GM23338 (cell line): ENCODE measurements around the gene POM121L2. TPM values are rescaled to one million over a fixed set of nuclear protein-coding genes. Genes with fewer than 3 reads are reported as not detected.
A peak's percentile ranks its signal among the peaks of the same experiment; 100 is the strongest.

Experiments
- ATAC-seq: fragments of 200-7000 bp; cut with Tn5 transposase; 3 replicates; pipeline ENCODE4 v1.9.1; 2020
- DNase-seq: peaks from one replicate; pipeline ENCODE4 v3.0.0-alpha.2; 2015; ENCODE audit warnings: low spot score
- H2AFZ ChIP-seq: fragments of 200-600 bp; sonication (generic); 2 replicates; pipeline ENCODE4 v1.8.0; 2016; ENCODE audit warnings: antibody characterized with exemption, mild to moderate bottlenecking, moderate library complexity
- H3F3A ChIP-seq: fragments of 200-600 bp; sonication (generic); replicated peaks from 2 replicates; pipeline ENCODE4 v1.8.0; 2017; ENCODE audit warnings: antibody characterized with exemption, mixed run types, low read depth
- H3K27ac ChIP-seq: fragments of 200-600 bp; sonication (generic); 2 replicates; pipeline ENCODE4 v1.6.1; 2016; ENCODE audit warnings: low read depth
- H3K27me3 ChIP-seq: fragments of 200-600 bp; sonication (generic); 2 replicates; pipeline ENCODE4 v1.8.0; 2016; ENCODE audit warnings: mild to moderate bottlenecking, mixed run types, moderate library complexity; ENCODE audit not compliant: insufficient read depth
- H3K36me3 ChIP-seq: fragments of 200-600 bp; sonication (generic); 2 replicates; pipeline ENCODE4 v1.8.0; 2016; ENCODE audit warnings: mild to moderate bottlenecking; ENCODE audit not compliant: insufficient read depth
- H3K4me1 ChIP-seq: fragments of 200-600 bp; sonication (generic); 2 replicates; pipeline ENCODE4 v1.8.0; 2016; ENCODE audit warnings: mild to moderate bottlenecking, moderate library complexity; ENCODE audit not compliant: insufficient read depth
- H3K4me2 ChIP-seq: fragments of 200-600 bp; sonication (generic); 2 replicates; pipeline ENCODE4 v1.7.1; 2017; ENCODE audit warnings: mixed run types
- H3K4me3 ChIP-seq: fragments of 200-600 bp; sonication (generic); 2 replicates; pipeline ENCODE4 v1.6.1; 2016; ENCODE audit warnings: mixed run types
- H3K79me2 ChIP-seq: fragments of 200-600 bp; sonication (generic); replicated peaks from 2 replicates; pipeline ENCODE4 v1.8.0; 2017; ENCODE audit warnings: mild to moderate bottlenecking; ENCODE audit not compliant: insufficient read depth
- H3K9me2 ChIP-seq: fragments of 200-600 bp; sonication (generic); 2 replicates; pipeline ENCODE4 v1.8.0; 2017; ENCODE audit not compliant: insufficient read depth
- H4K20me1 ChIP-seq: fragments of 200-600 bp; sonication (generic); replicated peaks from 2 replicates; pipeline ENCODE4 v1.8.0; 2017; ENCODE audit warnings: mild to moderate bottlenecking; ENCODE audit not compliant: insufficient read depth
- H3K27ac Mint-ChIP-seq: 2 replicates; pipeline ENCODE4 v1.8.0; 2020; ENCODE audit warnings: inconsistent platforms, mild to moderate bottlenecking, moderate library complexity, mixed read lengths
- H3K27me3 Mint-ChIP-seq: 3 replicates; pipeline ENCODE4 v1.8.0; 2022; ENCODE audit warnings: low read depth, mild to moderate bottlenecking, moderate library complexity, mixed read lengths, inconsistent platforms; ENCODE audit not compliant: insufficient read depth, poor library complexity
- H3K36me3 Mint-ChIP-seq: 3 replicates; pipeline ENCODE4 v1.8.0; 2021; ENCODE audit warnings: low read depth, mild to moderate bottlenecking, inconsistent platforms, moderate library complexity, mixed read lengths
- H3K4me1 Mint-ChIP-seq: 3 replicates; pipeline ENCODE4 v1.8.0; 2020; ENCODE audit warnings: mild to moderate bottlenecking, inconsistent platforms, mixed read lengths
- H3K4me3 Mint-ChIP-seq: 3 replicates; pipeline ENCODE4 v1.8.0; 2021; ENCODE audit warnings: moderate library complexity, mild to moderate bottlenecking, inconsistent platforms, mixed read lengths
- H3K9me3 Mint-ChIP-seq: 3 replicates; pipeline ENCODE4 v1.8.0; 2020; ENCODE audit warnings: moderate library complexity, mild to moderate bottlenecking, inconsistent platforms, mixed read lengths
- CREB1 ChIP-seq: fragments of 250-450 bp; sonication (Bioruptor Pico); IDR thresholded peaks from 2 replicates; pipeline ENCODE4 v1.5.0; 2020; ENCODE audit warnings: low read depth, mild to moderate bottlenecking, moderate library complexity
- CTCF ChIP-seq, 2 experiments: fragments of 200-600 bp in 1 of 2; sonication (generic) in 1 of 2; conservative IDR thresholded peaks; 2 replicates each; pipeline versions ENCODE4 v1.5.1 to v1.6.1; 2016 to 2017; ENCODE audit warnings: antibody characterized with exemption in 2 of 2, low read depth in 2 of 2, mild to moderate bottlenecking in 2 of 2, moderate library complexity in 1 of 2
- EZH2 ChIP-seq: fragments of 200-600 bp; sonication (generic); IDR thresholded peaks from one replicate; pipeline ENCODE4 v1.8.0; 2017; ENCODE audit warnings: antibody characterized with exemption, mild to moderate bottlenecking, low read depth; ENCODE audit not compliant: unreplicated experiment
- EZH2phosphoT487 ChIP-seq: fragments of 200-600 bp; sonication (generic); IDR thresholded peaks from one replicate; pipeline ENCODE4 v1.8.1; 2018; ENCODE audit warnings: antibody characterized with exemption; ENCODE audit not compliant: unreplicated experiment
- JUNB ChIP-seq: IDR thresholded peaks from one replicate; pipeline ENCODE4 v1.6.1; 2016; ENCODE audit warnings: antibody characterized with exemption; ENCODE audit not compliant: unreplicated experiment
- NANOG ChIP-seq: IDR thresholded peaks from 2 replicates; pipeline ENCODE4 v1.6.1; 2016; ENCODE audit warnings: antibody characterized with exemption, borderline replicate concordance
- POLR2AphosphoS5 ChIP-seq: IDR thresholded peaks from 2 replicates; pipeline ENCODE4 v1.6.1; 2016; ENCODE audit warnings: antibody characterized with exemption, low read depth
- REST ChIP-seq: IDR thresholded peaks from one replicate; pipeline ENCODE4 v1.6.1; 2018; ENCODE audit warnings: antibody characterized with exemption; ENCODE audit not compliant: unreplicated experiment
- ZNF114 ChIP-seq: fragments of 250-450 bp; sonication (Bioruptor Pico); IDR thresholded peaks from 2 replicates; pipeline ENCODE4 v1.5.0; 2020; ENCODE audit warnings: mild to moderate bottlenecking, moderate library complexity
- ZNF331 ChIP-seq: fragments of 250-450 bp; sonication (Bioruptor Pico); IDR thresholded peaks from 2 replicates; pipeline ENCODE4 v1.5.0; 2020; ENCODE audit warnings: low read depth, mild to moderate bottlenecking, moderate library complexity
- polyA plus RNA-seq: library from polyadenylated mRNA; unstranded; fragments of >200 nt; fragmentation: Nextera tagmentation; extraction: Ambion mirVana; gene quantifications from 2 replicates; pipeline ENCODE4 v1.2.1, GENCODE V29; 2016
- total RNA-seq: library from RNA; depleted of rRNA; stranded (reverse); fragments of >200 nt; shearing (Covaris generic); gene quantifications from 2 replicates; pipeline ENCODE4 v1.2.3, GENCODE V29; 2014
- TF ChIP-seq, protein P1 (sequence below): IDR thresholded peaks from 2 replicates; pipeline ENCODE4 v1.6.1; 2016; ENCODE audit warnings: antibody characterized with exemption

Gene POM121L2
- total and polyA plus RNA-seq, 2 experiments from 2014 or later, result 0.07 to 0.13 TPM

GRCh38 chr6:27268803-27269202 lies 43.3 kb downstream of the POM121L2 start:
- Mint-ChIP-seq H3K9me3 (no peaks in the 10 kb centered on the region), H3K4me3 (no peak overlapping the region; the same call in 2 of the 3 replicates), H3K36me3 (no peaks in the 10 kb centered on the region), H3K27ac (no peak overlapping the region), H3K27me3 (peaks cover 18% of the 10 kb centered on the region), H3K4me1 (peaks cover 3% of the 10 kb centered on the region; the same call in 1 of the 3 replicates)
- ATAC-seq (peak; percentile 20; the same call in 1 of the 3 replicates), DNase-seq (no peak)
- Histone ChIP-seq H3K27ac (no peak overlapping the region), H3K36me3 (no peaks in the 10 kb centered on the region), H2AFZ (no peak overlapping the region), H3K9me2 (no peaks in the 10 kb centered on the region), H3K4me3 (peak overlapping the region; percentile 58; the same call in 1 of the 2 replicates), H3K4me2 (0 out of 2 replicates have a peak overlapping the region, but pooled peaks have one; percentile 80), H4K20me1 (no peaks in the 10 kb centered on the region), H3F3A (no peaks in the 10 kb centered on the region), H3K79me2 (no peaks in the 10 kb centered on the region), H3K27me3 (peaks cover 41% of the 10 kb centered on the region), H3K4me1 (peaks cover 4% of the 10 kb centered on the region)
- TF ChIP-seq REST (no peak), NANOG (no peak), ZNF114 (CRISPR knock-in tag) (no peak), CREB1 (no peak), EZH2phosphoT487 (no peak), JUNB (no peak), EZH2 (no peak), CTCF (conservative IDR thresholded peaks at IDR 0.05; ENCODE audit: low read depth in 2 of 2) (no peak), POLR2AphosphoS5 (no peak), ZNF331 (no peak)
- TF ChIP-seq, protein P1, sequence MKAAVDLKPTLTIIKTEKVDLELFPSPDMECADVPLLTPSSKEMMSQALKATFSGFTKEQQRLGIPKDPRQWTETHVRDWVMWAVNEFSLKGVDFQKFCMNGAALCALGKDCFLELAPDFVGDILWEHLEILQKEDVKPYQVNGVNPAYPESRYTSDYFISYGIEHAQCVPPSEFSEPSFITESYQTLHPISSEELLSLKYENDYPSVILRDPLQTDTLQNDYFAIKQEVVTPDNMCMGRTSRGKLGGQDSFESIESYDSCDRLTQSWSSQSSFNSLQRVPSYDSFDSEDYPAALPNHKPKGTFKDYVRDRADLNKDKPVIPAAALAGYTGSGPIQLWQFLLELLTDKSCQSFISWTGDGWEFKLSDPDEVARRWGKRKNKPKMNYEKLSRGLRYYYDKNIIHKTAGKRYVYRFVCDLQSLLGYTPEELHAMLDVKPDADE, result no peak
